Right cardiac atrium (tissue), 5 donors: ENCODE results near the gene CALD1. TPM values are rescaled to one million over a fixed set of nuclear protein-coding genes. Genes with fewer than 3 reads are reported as not detected.

Source experiments
- ATAC-seq, 2 donors: fragments of 200-7000 bp; cut with Tn5 transposase; one replicate each; pipeline versions ENCODE4 v1.8.0 to v1.9.1; 2020; ENCODE audit warnings: moderate library complexity in 2 of 2, mild to moderate bottlenecking in 1 of 2
- DNase-seq, 3 donors: peaks; one replicate each; pipeline ENCODE4 v3.0.0-alpha.2; 2020
- H3K27ac ChIP-seq: one replicate; pipeline ENCODE4 v1.5.1; 2013; ENCODE audit warnings: mild to moderate bottlenecking, low read length, control low read depth, moderate library complexity
- H3K27me3 ChIP-seq: one replicate; pipeline ENCODE4 v1.6.1; 2013; ENCODE audit not compliant: control insufficient read depth, insufficient read depth
- H3K4me1 ChIP-seq: one replicate; pipeline ENCODE4 v1.6.1; 2013; ENCODE audit warnings: low read length; ENCODE audit not compliant: control insufficient read depth, insufficient read depth
- H3K4me3 ChIP-seq: one replicate; pipeline ENCODE4 v1.5.1; 2013; ENCODE audit warnings: low read length, control low read depth
- H3K9me3 ChIP-seq: one replicate; pipeline ENCODE4 v1.6.1; 2013; ENCODE audit warnings: low read length; ENCODE audit not compliant: control insufficient read depth
- WGBS: extraction: QIAGEN DNeasy Blood & Tissue Kit; methylation state at CpG from one replicate; pipeline ENCODE4 v1.1.7; 2013; 5-methylcytosine and 5-hydroxymethylcytosine counted together
- intact Hi-C, 4 donors: fragments of 100-400 bp; cut with DNase I; formaldehyde crosslinking; loops; one replicate each; pipeline versions ENCODE4 v1.11.0 to v1.14.0; 2022 to 2023
- long read RNA-seq, 4 donors: library from polyadenylated mRNA; unstranded; transcript quantifications; one replicate each; pipeline ENCODE4 v2.0.0, GENCODE V29; 2020 to 2021
- polyA plus RNA-seq: library from polyadenylated mRNA; stranded (reverse); fragments of 200-250 nt; gene quantifications from one replicate; pipeline ENCODE4 v1.2.3, GENCODE V29; 2013
- total RNA-seq, 4 donors: library from RNA; stranded (reverse); fragmentation: NEBNext Ultra II Directional; extraction: Animal tissue kit (Norgen Biotek cat#: 25700); gene quantifications; one replicate each; pipeline ENCODE4 v1.2.1, GENCODE V29; 2021
- donor health status: healthy with polysubstance abuse.
- donor health status: DM: no; HTN: yes; CAD: no.
- donor health status: DM: no; HTN: no; CAD: no.
- donor health status: DM: no; HTN: yes; CAD: no; lungs with severe emphysema.
- donor health status: DM: yes; HTN: yes; CAD: no.

CALD1 gene
- total RNA-seq: 100 to 1,000 TPM; 127 to 214 (median 137) TPM
- 93.9 TPM for polyA plus RNA-seq
- long read RNA-seq, donor 1, full-length matches to known transcripts: 46 of 169 reads
- long read RNA-seq, donor 1, partial matches to known transcripts: 91 of 169 reads
- long read RNA-seq, donor 1, other reads (novel, unspliced or antisense): 32 of 169 reads
- long read RNA-seq, donor 2, full-length matches to known transcripts: 56 of 108 reads
- long read RNA-seq, donor 2, partial matches to known transcripts: 18 of 108 reads
- long read RNA-seq, donor 2, other reads (novel, unspliced or antisense): 34 of 108 reads
- long read RNA-seq, donor 3, full-length matches to known transcripts: 33 of 290 reads
- long read RNA-seq, donor 3, partial matches to known transcripts: 195 of 290 reads
- long read RNA-seq, donor 3, other reads (novel, unspliced or antisense): 62 of 290 reads
- long read RNA-seq, donor 4, full-length matches to known transcripts: 39 of 91 reads
- long read RNA-seq, donor 4, partial matches to known transcripts: 6 of 91 reads
- long read RNA-seq, donor 4, other reads (novel, unspliced or antisense): 46 of 91 reads

DNA sequence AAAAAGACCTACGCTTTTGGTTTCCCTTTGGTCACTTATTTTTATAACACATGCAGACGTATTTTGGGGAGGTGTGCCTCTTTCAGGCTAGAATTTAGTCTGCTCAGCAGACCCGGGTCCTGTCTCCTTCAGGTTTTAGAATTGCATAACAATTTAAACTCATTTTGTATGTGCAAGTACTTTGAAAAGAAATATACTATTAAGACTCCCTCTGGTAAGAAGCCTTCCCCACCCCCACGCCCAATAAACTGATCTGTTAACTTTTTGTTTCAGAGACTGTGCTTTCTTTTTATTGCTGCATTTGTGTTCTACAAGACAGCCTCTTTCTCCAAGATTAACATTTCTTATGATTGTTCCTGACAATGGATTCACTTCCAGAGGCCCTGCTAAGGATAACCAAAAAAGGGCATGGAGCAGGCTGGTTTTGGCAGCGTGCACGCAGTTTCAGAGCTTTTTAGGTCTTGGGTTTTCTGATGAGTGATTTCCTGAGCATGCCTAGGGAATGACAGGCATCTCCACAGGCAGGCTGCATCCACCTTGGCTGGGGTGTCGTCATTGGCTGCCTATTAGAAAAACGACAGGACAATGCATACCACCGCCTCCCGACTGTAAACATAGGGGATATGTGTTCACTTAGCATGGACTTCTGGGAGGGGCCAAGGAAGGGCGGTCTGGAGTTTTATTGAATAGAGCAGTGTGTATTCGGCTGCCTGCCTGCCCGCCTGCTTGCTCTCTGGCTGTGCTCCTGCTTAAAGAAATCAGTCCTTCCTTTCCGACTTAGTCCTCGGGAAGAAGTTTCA is at the start of gene CALD1:
Gene CALD1, plus strand, starts transcription at position 694 of the 800 bp plus-strand sequence. CDS start 88,100 bp downstream, outside the sequence.
- peak; percentile 96 to 97 for ATAC-seq
- Histone ChIP-seq H3K9me3 (no peaks in the 10 kb centered on the region), H3K27ac (peak within 1 kb of the TSS; percentile 71), H3K27me3 (no peaks in the 10 kb centered on the region), H3K4me3 (peak within 1 kb of the TSS; percentile 100), H3K4me1 (peaks cover 12% of the 10 kb centered on the region)
- intact Hi-C loops: no loop called here
- WGBS: 10% methylated on average over 15 of the region's 15 CpGs
- peak; percentile 76 to 91 (median 80) for DNase-seq

- DNase-seq (peak in 1 of 3 donors; percentile 39), ATAC-seq (peak in 1 of 2 donors; percentile 17)
- Histone ChIP-seq H3K27ac (no peak overlapping the region), H3K9me3 (no peaks in the 10 kb centered on the region), H3K4me3 (no peak overlapping the region), H3K27me3 (no peaks in the 10 kb centered on the region), H3K4me1 (peaks cover 4% of the 10 kb centered on the region)
- intact Hi-C loops: no loop called here
- 46% methylated on average over 4 of the region's 4 CpGs for WGBS
Measured at GRCh38 chr7:134729895-134730294, 49.5 kb upstream of the CALD1 start.

DNA sequence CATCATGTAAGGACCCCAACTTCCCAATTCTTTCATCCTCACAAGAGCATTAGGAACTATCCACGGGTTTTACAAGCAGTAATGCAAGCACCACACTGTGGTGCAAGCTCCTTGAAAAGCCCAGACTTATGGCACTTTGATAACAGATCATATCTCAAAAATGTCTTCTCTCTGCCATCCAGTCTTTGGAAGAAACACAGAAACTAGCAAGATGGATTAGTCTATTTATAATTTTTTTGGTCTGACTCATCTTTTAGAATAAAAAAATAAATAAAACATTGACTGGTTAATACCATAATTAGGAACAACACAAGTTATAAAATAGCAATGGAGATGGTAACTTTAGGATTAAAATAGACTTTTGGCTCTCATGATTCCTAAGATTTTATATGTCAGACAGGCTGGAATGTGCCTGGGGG is 49.0 kb upstream of the CALD1 start:
- Histone ChIP-seq H3K27me3 (no peaks in the 10 kb centered on the region), H3K27ac (peak overlapping the region; percentile 69), H3K4me1 (peaks cover 4% of the 10 kb centered on the region), H3K4me3 (no peak overlapping the region), H3K9me3 (no peaks in the 10 kb centered on the region)
- WGBS: 14% methylated on average over 1 of the region's 1 CpG
- ATAC-seq: peak; percentile 12 to 15
- no peak for DNase-seq
- intact Hi-C loops: no loop called here

DNA sequence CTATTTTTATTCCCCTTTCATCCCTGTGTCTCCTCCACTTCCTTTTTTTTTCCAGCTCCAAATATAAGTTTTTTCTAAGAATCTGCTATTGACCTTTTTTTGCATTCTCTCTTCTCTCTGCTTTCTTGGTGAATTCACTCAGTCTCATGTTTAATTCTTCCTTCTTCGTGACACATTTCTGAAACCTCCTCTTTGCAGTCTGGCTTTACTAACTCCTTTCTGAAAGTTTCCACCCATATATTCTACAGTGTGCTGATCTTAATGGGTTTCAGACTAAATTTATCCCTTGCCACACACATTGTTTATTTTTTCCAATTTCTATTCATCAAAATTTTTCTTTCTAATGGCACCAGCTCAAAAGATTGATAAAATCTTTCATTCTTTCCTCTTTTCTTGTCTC is 47.8 kb upstream of the CALD1 start:
- no peaks in the 10 kb centered on the region for H3K9me3 ChIP-seq
- H3K27me3 ChIP-seq: no peaks in the 10 kb centered on the region
- H3K4me3 ChIP-seq: no peak overlapping the region
- H3K4me1 ChIP-seq: peaks cover 4% of the 10 kb centered on the region
- no peak overlapping the region for H3K27ac ChIP-seq
- intact Hi-C loops: no loop called here
- ATAC-seq (no peak), DNase-seq (no peak)
- WGBS: 64% methylated on average over 1 of the region's 1 CpG

GRCh38 chr7:134732728-134733127 is 46.7 kb upstream of the CALD1 start:
- Histone ChIP-seq H3K4me3 (no peak overlapping the region), H3K9me3 (no peaks in the 10 kb centered on the region), H3K27ac (no peak overlapping the region), H3K27me3 (no peaks in the 10 kb centered on the region), H3K4me1 (peaks cover 4% of the 10 kb centered on the region)
- intact Hi-C loops: no loop called here
- ATAC-seq (peak in 1 of 2 donors; percentile 57), DNase-seq (peak in 2 of 3 donors; percentile 38 to 45)
- WGBS: 67% methylated on average over 6 of the region's 6 CpGs

DNA sequence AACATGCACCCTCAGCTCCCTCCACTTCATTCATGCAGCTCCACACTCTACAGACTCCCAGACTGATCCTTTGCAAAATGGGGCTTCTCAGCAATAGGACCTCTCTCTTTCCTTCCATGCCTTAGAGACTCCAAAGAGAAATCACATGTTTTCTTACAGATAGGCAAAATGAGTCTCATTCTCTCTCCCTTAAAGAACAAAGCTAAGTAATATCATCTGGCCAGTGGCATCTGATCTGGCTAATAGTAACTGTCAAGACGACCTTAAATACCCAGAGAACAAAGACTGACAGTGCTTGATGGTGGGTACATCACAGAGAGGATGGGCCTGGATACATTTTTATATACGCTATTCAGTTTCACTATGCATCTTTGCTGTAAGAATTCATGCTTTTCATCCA is 43.1 kb upstream of the CALD1 start:
- Histone ChIP-seq H3K4me1 (no peaks in the 10 kb centered on the region), H3K27me3 (no peaks in the 10 kb centered on the region), H3K9me3 (no peaks in the 10 kb centered on the region), H3K4me3 (no peak overlapping the region), H3K27ac (no peak overlapping the region)
- intact Hi-C loops: no loop called here
- WGBS: 95% methylated on average over 2 of the region's 2 CpGs
- DNase-seq: no peak
- no peak for ATAC-seq

GRCh38 chr7:134737566-134738345 is 41.7 kb upstream of the CALD1 start:
- Histone ChIP-seq H3K27ac (no peak overlapping the region), H3K4me3 (no peak overlapping the region), H3K27me3 (no peaks in the 10 kb centered on the region), H3K4me1 (peaks cover 2% of the 10 kb centered on the region), H3K9me3 (no peaks in the 10 kb centered on the region)
- ATAC-seq: peak; percentile 28 to 51
- WGBS: 60% methylated on average over 7 of the region's 7 CpGs
- no peak for DNase-seq
- intact Hi-C loops: no loop called here

DNA sequence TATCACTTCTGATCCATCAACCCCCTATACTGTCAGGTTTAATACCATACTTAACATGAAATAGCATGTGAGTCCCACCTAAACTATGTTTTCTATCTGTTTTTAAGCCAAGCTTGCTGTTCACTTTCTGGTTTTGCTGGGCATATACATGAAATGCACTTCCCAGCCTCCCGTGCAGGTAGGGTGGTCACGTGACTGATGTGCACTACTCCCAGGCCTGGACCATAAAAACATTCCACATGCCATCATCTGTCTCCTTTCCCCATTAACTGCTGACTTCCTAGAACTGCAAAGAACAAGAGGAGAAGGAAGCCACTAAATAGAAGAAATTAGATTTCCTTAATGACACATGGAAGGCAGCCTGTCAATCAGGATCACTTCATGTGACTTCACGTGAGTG is 40.1 kb upstream of the CALD1 start:
- Histone ChIP-seq H3K9me3 (no peaks in the 10 kb centered on the region), H3K27ac (no peak overlapping the region), H3K4me3 (no peak overlapping the region), H3K4me1 (peaks cover 4% of the 10 kb centered on the region), H3K27me3 (no peaks in the 10 kb centered on the region)
- 78% methylated on average over 3 of the region's 3 CpGs for WGBS
- no peak for DNase-seq
- intact Hi-C loops: no loop called here
- ATAC-seq: no peak

- Histone ChIP-seq H3K27me3 (no peaks in the 10 kb centered on the region), H3K4me3 (no peak overlapping the region), H3K9me3 (no peaks in the 10 kb centered on the region), H3K4me1 (peaks cover 4% of the 10 kb centered on the region), H3K27ac (no peak overlapping the region)
- 36% methylated on average over 4 of the region's 4 CpGs for WGBS
- ATAC-seq (no peak), DNase-seq (no peak)
- intact Hi-C loops: loop anchor here in 2 of 4 donors (5.0 to 10.0 kb wide), 2 partner anchors 43 to 46 kb away; no protein-coding TSS in a partner anchor
Measured at GRCh38 chr7:134740376-134740775, 39.1 kb upstream of the CALD1 start.

DNA sequence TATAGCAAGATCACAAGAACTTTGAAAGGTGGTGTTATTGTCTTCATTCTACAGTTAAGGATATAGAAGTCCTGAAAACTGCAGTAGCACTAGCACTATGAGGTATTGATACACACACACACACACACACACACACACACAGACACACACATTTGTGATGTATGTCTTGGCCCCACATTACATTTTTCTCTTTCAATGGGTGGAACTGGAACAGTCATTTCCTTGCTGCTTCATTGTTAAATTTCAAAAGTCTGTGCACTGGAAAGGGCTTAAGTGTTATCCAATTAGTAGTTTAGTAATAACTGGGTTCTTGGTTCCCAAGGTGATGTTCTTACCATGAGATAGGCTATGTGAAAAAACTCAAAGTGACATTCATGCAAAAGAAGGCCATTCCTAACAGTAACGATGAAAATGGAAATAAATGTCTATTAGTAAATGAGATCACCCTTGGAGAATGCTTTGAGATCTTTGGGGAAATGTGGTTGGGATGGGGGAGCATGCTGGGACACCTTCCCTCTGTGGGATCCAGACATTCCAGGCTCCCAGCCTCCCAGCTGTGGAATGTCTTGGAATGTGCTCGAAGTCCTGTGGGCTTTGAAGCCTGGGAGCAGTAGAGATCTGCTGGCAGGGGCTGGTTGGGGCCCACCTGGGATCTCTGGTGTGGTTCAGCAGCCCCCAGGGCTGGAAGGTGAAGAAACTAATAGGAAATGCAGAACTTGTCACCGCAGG is 37.4 kb upstream of the CALD1 start:
- Histone ChIP-seq H3K27ac (peak overlapping the region; percentile 61), H3K27me3 (no peaks in the 10 kb centered on the region), H3K9me3 (no peaks in the 10 kb centered on the region), H3K4me1 (peaks cover 4% of the 10 kb centered on the region), H3K4me3 (no peak overlapping the region)
- intact Hi-C loops: loop anchor here in 2 of 4 donors (5.0 to 10.0 kb wide), 2 partner anchors 45 to 47 kb away; no protein-coding TSS in a partner anchor
- peak in 1 of 3 donors; percentile 38 for DNase-seq
- 54% methylated on average over 3 of the region's 3 CpGs for WGBS
- peak in 1 of 2 donors; percentile 84 for ATAC-seq
